HL-60 (cell line): Measurements from ENCODE around the gene ASB7.

Source experiments
- DNase-seq, 2 experiments: peaks; one replicate each; pipeline ENCODE4 v3.0.0-alpha.2; 2010 to 2020; ENCODE audit warnings: low read depth in 1 of 2, low spot score in 1 of 2
- H3K27ac ChIP-seq: fragments of 250-450 bp; sonication (Bioruptor Pico); replicated peaks from 2 replicates; pipeline ENCODE4 v1.5.1; 2020; ENCODE audit warnings: mild to moderate bottlenecking, moderate library complexity
- H3K27me3 ChIP-seq: fragments of 250-450 bp; sonication (Bioruptor Pico); 2 replicates; pipeline ENCODE4 v1.5.1; 2021; ENCODE audit warnings: mild to moderate bottlenecking, moderate library complexity; ENCODE audit not compliant: insufficient read depth, poor library complexity, severe bottlenecking
- H3K4me3 ChIP-seq: replicated peaks from 2 replicates; pipeline ENCODE4 v1.5.1; 2011; ENCODE audit warnings: mild to moderate bottlenecking, control low read depth, low read length; ENCODE audit not compliant: insufficient read depth
- CTCF ChIP-seq: IDR thresholded peaks from one replicate; pipeline ENCODE4 v1.5.1; 2011; ENCODE audit warnings: low read length, control low read depth, inconsistent platforms; ENCODE audit not compliant: insufficient read depth
- GABPA ChIP-seq: IDR thresholded peaks from 2 replicates; pipeline ENCODE4 v1.6.1; 2012; ENCODE audit warnings: low read depth
- POLR2AphosphoS5 ChIP-seq: IDR thresholded peaks from 2 replicates; pipeline ENCODE4 v1.6.1; 2012; ENCODE audit warnings: low read depth
- REST ChIP-seq: IDR thresholded peaks from 2 replicates; pipeline ENCODE4 v1.6.1; 2012; ENCODE audit warnings: low read depth; ENCODE audit not compliant: insufficient replicate concordance
- SPI1 ChIP-seq: IDR thresholded peaks from 2 replicates; pipeline ENCODE4 v1.6.1; 2012; ENCODE audit warnings: low read depth, mild to moderate bottlenecking, borderline replicate concordance

ASB7 gene

GRCh38 chr15:100601617-100602063 is 749 bp upstream of the ASB7 start:
- TF ChIP-seq POLR2AphosphoS5 (no peak), CTCF (no peak), REST (no peak), GABPA (no peak), SPI1 (no peak)
- H3K27ac ChIP-seq = peak overlapping the region; percentile 76
- H3K27me3 ChIP-seq = no peaks in the 10 kb centered on the region
- peak overlapping the region; percentile 99 for H3K4me3 ChIP-seq
- DNase-seq = no peak

- peak overlapping the region; percentile 100 for H3K4me3 ChIP-seq
- peak in 1 of 2 experiments; percentile 61 for DNase-seq
- peak; percentile 63; the same call in 1 of the 2 replicates for TF ChIP-seq SPI1
- no peak for TF ChIP-seq REST
- no peak for TF ChIP-seq POLR2AphosphoS5
- TF ChIP-seq CTCF = no peak
- no peak for TF ChIP-seq GABPA
Observed at GRCh38 chr15:100602823-100603393, 519 bp downstream of the ASB7 start.

DNA sequence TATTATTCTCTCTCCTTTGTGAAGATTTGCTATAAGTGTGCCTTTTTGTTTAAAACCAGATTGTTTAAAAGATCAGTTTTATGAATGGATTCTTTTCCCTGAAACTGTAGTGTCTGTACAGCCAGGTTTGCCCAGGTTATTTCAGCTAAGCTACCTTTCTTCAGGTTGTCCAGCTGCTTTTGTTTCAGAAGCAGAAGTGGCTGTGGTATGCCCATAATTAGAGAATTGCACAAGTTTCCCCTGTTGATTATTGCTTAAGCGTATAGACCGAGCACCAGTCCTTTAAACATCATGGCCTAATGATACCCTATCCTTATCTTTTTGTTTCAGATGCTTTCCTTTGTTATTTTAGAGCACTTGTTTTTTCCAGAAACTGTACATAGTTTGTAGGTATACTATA is 10.2 kb downstream of the ASB7 start:
- no peak overlapping the region for H3K4me3 ChIP-seq
- no peak for TF ChIP-seq REST
- TF ChIP-seq SPI1 = peak; percentile 78
- peak in 1 of 2 experiments; percentile 55 for DNase-seq
- no peaks in the 10 kb centered on the region for H3K27me3 ChIP-seq
- no peak overlapping the region for H3K27ac ChIP-seq

More at GRCh38 chr15:100602823-100603393, 519 bp downstream of the ASB7 start:
- Histone ChIP-seq H3K27me3 (no peaks in the 10 kb centered on the region), H3K27ac (peak overlapping the region; percentile 80)
